Glomerular visceral epithelial cell (primary cell): Measurements from ENCODE around the gene TSPAN7.
A peak's percentile ranks its signal among the peaks of the same experiment; 100 is the strongest.

ENCODE experiments used
- DNase-seq: peaks from one replicate; pipeline ENCODE4 v3.0.0-alpha.2; 2016; ENCODE audit errors: extremely low spot score

Gene TSPAN7

DNA sequence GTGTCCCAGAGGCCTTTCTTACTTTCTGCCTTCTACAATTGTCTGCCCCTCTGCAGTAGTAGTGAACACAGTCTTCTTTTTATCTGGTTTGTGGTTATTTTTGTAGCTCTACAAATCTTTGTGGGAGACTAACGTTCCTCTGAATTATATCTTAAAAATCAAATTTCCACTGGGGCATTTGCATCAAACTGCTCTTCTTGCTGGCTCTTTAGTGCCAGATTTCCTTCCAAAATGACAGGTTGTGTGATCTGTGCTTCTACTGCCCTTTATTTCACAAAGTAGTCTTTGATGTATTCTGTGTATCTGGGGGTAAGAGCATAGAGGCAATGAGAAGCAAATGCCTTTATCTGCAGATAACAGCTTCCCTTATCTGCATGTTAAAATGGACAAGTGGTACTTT, 34.5 kb downstream of the TSPAN7 start:
- DNase-seq = no peak

DNA sequence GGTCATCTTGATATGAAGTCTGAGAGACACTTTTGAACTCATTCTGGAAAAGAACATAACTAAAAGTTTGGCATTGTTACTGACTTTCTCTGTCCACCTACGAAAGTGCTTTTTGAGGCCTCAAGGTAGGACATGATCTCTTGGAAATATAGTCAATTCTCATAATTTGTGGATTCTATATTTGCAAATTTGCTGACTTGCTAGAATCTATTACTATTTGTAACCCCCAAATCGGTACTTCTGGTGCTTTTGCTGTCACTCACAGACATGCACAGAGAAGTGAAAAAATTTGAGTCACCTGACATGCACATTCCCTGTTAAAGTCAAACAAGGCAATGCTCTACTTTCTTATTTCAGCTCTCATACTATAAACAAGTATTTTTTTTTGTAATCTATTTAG, 35.6 kb downstream of the TSPAN7 start:
- DNase-seq = no peak

DNA sequence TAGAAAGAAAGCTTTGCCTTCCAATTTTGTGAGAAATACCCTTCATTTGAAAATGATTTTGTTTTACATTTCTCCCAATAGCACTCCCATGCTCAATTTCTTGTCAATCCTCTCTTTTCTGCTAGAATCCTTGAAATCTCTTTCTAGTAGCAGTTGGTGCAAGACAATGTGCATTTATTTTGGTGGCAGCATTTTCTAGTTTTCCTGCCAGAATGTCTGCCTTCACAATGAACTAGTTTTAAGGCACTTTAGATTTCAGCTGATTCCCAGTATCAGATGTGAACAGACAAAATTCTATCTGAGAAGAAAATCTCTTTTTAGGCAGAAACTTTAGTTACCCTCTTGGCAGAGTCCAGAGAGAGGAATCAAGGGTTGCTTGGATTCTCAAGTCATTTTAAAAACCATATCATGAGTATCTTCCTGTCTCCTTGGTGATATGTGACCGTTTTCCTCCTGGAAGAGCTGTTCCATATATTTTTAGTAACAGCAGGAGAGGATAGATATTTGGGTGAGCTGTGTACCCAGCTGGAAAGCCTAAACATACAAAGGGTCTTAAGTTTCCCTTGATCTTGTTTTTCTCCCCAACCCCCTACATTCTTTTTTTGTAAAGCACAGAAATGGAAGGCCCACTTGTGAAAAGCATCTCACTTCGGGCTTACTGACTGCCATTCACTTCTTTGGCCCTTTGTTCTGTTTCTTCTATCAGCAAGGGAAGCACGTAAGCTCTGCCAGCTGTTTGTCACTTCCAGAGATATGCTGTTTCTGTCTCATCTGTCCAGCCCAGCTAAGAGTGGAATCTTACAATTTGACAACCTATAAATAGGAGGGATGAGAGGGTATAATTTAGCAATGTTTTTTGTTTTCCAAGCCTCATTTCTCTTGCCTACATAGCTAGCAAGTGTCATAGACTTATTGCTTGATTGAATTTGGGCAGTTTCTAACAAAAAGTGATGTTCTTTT, 38.7 kb downstream of the TSPAN7 start:
- no peak for DNase-seq

DNA sequence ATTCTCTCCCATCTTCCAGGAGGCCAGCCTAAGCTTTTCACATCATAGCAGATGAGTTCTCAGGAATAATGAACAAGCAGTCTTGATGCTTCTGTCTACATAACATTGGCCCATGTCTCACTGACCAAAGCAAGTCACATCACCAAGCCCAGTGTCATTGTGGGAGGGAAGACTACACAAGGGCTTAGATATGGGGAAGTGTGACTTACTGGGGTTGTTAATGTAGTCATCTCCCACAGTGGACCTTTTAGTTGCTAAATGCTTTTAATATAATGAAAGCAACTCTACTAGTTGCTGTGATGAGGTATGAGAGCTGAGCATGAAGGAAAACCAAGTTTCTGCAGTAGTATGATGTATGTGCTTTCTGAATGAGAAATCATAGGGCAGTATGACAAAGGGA, 40.5 kb downstream of the TSPAN7 start:
- DNase-seq = no peak

DNA sequence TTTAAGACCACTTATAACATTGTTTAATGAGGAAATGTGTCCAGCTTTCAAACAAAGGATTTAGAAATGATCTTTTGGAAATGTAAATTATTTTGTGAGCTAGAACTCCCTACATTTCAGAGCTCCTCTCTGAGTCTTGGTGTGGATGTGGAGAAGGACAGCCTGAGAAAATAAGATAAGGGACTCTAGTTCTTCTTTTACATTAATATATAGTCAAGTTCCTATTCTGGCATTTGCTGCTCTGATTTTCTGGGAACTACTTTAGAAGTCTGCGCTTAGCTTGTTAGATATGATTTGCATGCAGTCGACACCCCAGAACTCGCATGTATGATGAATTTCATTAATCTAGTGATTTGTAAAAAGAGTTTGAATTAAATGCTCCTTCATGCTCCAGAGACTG, 45.5 kb downstream of the TSPAN7 start:
- DNase-seq = no peak

DNA sequence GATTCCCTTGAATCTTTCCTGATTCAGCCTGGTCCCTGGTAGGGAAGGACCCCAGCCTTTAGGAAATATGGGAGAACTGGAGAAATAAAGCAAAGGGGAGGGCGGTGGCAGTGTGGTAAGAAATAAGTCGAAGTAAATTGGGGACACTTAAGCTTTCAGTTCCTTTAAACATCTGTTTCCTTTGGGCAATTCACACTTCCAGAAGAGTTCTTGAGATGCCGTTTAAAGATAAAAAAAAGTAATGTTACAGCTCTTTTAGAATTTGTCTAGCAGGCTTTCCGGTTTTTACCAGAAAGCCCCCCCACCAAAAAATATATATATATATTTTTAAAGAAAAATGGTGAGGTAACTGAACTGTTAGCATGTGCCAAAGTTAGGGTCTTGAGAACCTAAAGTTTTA, 46.6 kb downstream of the TSPAN7 start:
- DNase-seq = no peak

DNA sequence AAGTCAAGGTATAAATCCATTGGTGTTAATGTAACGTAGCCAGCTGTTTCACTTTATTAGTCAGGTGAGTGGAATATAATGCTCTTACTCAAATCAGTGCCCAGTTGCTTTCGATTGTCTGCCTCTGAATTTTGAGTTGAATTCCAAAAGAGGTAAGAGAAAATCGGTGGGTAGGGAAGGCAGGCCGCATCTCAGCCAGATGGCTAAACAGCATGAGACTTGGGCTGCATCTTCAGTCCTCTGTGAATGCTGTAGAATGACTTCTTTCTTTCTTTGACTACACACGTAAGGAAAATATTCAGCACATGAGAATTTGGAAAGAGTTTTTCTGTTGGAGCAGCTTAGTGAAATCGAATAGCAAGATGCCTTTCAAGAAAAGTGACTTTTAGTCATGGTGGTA, 49.5 kb downstream of the TSPAN7 start:
- no peak for DNase-seq

DNA sequence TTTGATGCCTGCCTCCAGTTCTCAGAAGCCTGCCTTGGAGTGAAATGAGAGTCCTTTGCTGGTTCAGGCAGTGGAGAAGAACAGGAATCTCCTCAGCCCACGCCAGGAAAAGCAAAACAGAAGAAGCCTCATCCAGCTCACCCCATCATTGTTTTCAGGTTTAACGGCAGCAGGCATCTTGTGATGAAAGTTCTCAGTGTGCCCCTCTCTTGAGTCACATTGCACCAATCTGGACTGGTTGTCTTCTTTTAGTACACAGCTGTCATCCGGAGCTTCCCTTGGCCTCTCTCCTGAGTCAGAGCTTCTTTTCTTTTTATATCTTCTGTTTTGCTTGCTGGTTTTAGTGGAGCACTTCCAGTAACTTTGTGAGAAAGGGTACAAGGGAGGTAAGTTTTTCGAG, 50.9 kb downstream of the TSPAN7 start:
- DNase-seq = no peak

DNA sequence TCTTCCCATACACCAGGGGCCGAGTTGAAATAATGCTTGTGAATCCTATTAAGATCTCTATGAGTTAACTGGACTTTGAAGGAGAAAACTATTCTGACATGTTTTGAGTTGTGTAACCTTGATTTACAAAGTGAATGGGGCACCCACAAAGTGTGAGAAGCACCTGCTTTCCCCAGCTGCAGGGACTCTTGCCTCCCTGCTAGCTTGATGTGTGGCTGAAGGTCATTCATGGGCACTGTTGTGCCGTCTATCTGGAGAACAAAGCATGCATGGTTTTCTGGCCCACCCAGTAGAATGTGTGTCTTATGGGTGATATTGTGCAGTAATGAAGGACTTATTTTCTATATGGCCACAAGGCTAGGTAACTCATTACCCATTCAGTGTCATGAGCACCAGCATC, 53.1 kb downstream of the TSPAN7 start:
- DNase-seq = no peak

DNA sequence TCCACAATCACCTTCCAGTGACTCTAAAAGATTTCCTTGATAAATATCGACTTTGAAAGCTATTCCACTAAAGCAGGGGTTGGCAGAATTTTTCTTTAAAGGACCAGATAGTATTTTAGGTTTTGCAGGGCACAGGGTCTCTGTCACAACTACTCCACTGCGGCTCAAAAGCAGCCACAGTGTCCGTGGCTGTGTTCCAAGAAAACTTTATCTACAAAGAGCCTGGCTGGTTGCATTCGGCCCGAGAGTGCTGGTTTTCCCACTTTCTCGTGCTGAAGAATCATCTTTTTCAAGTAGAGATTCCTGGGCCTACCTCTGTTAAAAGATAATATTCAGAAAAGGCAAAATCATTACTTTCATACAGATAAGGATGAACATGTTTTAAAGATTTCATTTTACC, 55.6 kb downstream of the TSPAN7 start:
- DNase-seq = no peak

DNA sequence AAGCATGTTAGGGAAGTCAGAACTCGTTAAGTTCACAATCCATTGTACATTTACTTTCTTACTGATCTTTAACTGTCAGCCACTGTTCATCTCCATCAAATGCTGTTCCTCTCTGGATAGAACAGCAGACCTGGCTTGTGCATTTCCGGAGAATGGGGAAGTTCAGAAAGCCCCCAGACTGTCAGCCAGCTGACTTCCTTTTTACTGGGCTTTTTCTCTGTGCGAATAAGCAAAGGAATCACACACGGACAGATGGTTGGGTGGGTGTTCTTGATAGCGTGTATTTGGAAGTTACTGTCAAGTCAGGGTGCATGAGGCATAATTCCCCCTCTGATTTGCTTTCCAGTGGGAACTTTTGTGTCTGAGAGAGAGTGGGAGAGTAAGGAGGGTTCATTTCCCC, 56.8 kb downstream of the TSPAN7 start:
- no peak for DNase-seq

DNA sequence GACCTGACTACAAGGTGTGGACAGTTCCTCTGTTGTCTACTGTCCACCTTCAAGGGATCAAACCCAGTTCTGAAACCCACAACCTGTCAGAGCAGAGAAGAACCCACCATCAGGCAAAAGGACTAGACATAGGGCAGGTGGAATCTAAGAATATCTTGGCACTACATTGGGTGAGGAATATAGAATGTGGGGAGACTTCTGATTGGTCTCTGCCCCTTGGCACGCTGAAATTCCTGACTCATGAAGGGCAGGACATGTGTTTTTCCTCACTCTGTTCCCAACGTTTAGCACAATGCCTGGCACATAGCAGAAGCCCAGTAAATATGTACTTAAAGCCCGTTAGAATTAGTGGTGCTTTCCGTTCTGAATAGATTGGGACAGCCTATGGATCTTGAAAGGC, 59.3 kb downstream of the TSPAN7 start:
- DNase-seq = no peak

DNA sequence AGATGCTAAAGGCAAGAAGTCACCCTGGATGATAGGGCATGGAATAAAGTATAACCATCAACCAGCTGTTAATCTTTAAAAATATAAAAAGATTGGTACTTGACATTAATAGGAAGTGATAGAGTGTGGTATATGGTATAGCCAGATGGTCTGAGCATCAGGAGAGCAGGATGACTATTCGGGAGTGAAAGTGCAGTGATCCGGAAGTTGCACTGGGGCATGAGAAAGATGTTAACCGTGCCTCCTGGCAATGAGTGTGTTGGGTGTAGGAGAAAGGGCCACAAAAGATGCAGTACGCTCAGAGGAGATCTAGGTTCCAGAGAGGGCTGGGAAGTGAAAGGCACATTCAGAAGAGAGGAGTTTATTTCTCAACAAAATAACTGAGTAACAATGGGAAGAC, 65.0 kb downstream of the TSPAN7 start:
- no peak for DNase-seq

DNA sequence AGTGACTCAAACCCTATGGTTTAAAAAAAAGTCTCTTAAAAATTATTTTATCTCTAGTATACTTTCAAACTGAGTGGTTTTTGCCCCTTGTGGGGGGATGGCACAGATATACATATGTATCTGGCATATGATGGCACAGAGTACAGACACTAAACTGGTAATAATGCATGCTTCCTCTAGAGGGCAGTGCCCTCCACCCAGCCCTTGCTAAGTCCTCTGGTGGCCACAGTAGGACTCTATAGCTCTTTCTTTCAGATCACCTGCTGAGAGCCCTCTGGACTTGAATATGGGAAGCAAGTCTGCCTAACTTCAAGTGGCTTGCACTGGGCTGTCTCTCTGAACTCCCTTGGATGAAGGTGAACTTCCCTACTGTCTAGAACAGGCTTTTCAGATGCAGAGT, 66.3 kb downstream of the TSPAN7 start:
- peak; percentile 0 for DNase-seq

DNA sequence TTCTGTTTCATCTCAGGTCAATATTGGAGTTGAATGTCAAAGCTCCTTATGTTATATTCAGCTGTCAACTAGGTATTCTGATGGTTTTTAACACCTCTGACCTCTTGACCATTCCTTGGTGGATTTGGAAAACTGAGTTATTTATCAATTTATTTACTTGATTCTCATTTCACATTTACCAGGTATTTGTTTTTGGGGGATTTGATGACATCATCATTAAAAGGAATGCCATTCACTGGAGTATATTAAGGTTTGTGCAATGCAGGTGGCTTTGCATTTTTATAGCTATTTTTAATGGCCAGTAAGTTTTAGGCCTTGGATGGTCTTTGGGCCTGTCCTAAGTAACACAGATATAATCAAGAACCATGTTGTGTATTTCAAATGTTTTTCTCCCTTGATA, 67.2 kb downstream of the TSPAN7 start:
- no peak for DNase-seq

DNA sequence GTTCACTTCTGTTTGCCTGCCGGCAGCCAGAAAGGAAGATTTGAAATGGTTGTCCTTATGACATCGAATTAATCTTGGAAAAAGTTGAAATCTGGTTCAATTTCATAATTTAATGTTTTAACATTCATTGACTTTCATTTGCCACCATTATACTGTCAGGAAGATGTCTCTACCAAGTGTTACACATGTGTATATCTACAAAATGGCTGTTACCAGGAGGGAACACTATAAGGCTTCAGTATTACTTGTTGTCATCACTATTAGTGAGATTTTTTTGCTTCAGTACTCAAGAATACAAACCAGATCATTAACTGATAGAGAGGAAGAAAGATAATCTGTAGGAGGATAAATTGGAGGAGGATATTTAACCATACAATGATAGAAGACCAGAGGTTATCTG, 71.2 kb downstream of the TSPAN7 start:
- no peak for DNase-seq

DNA sequence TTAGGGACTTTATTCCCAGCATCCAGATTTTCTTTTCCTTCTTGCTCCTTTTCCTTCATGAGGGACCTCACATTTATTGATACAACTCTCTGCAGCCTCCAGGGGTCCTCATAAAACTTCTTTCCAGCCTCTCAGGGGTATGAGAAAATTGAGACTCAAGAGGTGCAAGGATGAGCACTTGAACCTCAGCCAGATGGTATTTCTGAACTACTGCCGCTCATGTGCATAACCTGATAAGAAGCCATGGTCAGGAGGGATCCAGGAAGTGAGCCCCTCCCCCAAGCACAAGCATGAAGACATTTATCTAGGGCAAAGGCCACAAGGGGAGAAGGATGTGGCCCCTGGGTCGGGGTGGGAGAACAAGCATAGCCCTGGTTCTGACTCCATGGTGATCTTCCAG, 73.3 kb downstream of the TSPAN7 start:
- no peak for DNase-seq

DNA sequence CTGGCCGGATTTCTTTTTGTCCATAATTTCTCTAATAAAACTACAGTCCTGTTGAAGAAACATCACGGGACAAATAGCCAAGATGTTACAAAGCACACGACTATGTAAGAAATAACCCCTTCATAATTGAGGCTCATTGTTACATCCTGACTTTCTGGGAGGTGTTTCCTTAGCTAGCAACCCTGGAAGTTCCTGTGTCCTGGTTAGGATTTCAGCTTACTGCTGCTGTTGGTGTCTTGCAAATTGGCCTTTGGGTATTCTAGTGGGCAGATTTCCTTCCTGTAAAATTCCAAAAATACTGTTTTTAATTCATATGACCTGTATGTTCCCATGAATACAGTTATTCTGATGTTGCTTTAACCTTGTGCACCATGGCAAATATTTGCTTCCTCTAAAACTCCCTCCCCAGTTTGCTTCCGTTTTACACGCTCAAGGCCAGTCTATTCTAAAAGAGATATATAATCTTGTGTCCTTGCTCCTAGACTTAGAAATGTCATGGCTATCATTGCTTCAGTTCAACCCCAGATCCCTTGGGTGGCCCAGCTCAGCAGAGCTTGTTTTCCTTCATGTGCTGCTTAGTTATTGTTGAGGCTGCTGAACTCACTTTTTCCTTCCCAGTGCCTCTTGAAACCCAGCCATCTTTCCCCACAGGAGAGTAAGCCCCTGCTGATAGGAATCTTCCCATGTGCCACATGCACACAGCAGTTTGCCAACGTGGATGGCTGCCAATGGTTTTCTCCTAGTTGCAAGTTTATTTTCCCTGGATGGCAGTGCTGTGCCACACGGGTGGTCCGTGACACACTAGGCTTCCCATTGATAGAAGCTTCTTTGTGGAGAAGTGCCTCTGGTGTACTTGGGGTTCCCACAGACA, 75.8 kb downstream of the TSPAN7 start:
- no peak for DNase-seq

DNA sequence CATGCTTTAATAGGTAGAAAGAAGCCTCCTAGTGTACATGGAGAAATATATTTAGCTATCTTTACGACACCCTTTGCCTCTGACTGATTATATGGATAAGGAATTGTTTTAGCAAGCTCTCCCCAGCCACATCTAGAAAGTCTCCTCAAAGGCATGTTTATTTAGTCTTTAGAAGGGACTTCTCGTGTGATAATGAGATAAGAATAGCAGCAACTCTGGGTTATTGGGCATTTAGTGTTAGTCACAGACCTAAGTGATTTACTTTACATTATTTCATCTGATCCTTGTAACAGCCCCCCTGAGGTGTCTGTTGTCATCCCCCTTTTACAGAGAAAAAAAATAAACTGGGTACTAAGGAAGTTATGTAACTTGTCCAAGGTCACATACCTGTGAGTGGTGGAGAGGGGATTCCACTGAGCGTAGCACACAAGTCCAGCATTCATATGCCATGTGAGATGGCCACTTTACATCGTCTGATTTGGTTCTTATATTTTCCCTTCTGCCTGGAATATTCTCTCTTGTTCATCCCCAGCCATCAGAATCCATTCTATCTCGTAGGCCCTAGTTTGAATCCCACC, 77.7 kb downstream of the TSPAN7 start:
- no peak for DNase-seq

DNA sequence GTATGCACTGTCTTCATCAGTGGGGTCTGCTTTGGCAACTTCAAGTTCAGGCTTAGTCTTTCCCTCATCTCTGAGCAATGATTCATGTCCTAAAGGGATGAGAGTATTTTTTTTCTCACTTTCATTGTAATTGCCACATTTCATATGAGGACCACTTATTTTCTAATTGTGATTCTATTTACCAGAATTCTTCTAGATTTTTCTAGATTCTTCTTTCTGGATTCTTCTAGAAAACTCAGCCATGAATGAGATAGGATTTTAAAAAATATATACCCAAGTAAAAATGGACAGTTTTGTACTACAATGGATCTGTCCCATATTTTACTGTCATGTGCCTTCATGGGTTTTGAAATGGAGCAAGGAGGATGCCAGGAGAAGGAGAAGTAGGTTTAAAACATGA, 78.4 kb downstream of the TSPAN7 start:
- no peak for DNase-seq

DNA sequence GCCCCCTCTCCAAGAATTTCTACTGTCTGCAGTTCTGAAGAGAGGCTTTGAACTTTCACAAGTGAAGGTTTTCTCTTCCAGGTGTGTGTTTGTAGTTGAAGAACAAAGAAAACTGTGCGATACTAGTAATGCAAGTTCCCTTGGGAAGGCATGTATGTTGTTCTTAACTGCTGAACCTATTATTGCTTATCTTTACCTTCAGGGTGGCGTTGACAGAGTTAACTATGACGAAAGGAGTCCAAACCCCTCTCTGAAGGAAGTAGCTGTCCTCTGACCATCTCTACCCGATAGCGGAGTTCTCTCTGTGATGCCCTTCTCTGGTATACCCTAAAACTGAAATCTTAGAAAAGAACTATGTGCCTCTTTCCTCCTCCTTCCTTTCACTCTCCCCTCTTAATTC, 79.9 kb downstream of the TSPAN7 start:
- DNase-seq = no peak

DNA sequence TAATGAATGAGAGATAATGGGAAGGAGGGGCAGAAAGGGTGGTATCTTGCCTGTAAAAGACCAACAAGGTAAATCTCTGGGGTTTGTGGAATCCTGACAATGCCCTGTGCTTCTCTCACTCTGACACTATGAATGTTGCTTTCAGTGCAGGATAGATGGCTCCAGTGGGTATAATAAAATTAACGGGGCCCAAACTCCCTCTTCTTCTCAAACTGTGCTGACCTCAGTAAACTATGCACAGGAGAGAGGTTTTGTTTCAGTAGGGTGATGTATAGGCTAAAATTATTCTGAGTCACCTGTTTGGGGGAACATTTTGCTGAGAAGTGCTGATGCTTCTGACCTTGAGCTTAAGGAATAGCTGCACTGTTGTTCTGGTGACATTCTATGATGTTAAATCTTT, 82.6 kb downstream of the TSPAN7 start:
- DNase-seq = no peak

DNA sequence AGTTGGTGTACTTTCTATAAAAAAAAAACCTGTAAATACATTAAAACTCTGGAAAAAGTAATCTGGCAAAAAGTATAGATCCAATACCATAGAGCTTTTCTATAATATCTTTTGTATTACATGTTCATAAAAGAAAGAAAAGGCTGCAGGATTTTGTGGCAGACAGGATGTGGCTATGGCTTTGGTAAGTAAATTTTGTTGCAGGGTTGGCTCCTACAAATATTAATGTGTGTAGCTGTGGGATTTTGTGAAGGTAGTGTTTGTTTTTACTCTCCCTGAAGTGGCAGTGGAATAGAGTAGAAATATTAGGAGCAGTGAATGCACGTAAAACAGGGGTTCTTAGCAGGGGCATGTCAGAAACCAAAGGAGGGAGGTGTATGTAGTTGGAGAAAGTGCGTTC, 84.8 kb downstream of the TSPAN7 start:
- DNase-seq = no peak
